Renal cortex interstitium (tissue), 11 donors: Measurements from ENCODE around the gene OR10A4. TPM values are rescaled to one million over a fixed set of nuclear protein-coding genes. Genes with fewer than 3 reads are reported as not detected.
"Not testable (repeated sequence)": the region's sequence is repeated elsewhere in the genome, so short reads cannot be mapped to it uniquely, and the experiment has no call there.

Experiments
- DNase-seq, 11 donors: peaks; one replicate each; pipeline ENCODE4 v3.0.0-alpha.2; 2013; ENCODE audit warnings: low read depth in 9 of 11, low spot score in 4 of 11; ENCODE audit errors: extremely low read depth in 1 of 11
- polyA plus RNA-seq, 3 donors: library from polyadenylated mRNA; unstranded; fragments of 120-200 nt; gene quantifications; one replicate each; pipeline ENCODE4 v1.2.1, GENCODE V29; 2013; ENCODE audit not compliant: insufficient read length in 3 of 3

Gene OR10A4
- polyA plus RNA-seq, 3 donors = not detected

- DNase-seq = no peak
These were observed 13.4 kb downstream of the OR10A4 start for GRCh38 chr11:6889835-6890234.

- DNase-seq = no peak
These were observed 16.0 kb downstream of the OR10A4 start, which contains the start of gene OR2D2 for GRCh38 chr11:6892400-6892799. TSS of gene OR2D2 (minus strand) at chr11:6892500. CDS start at chr11:6892500, 0 bp downstream.

- DNase-seq = no peak
These were observed 17.7 kb downstream of the OR10A4 start for GRCh38 chr11:6894097-6894496.

GRCh38 chr11:6895010-6895409 lies 18.6 kb downstream of the OR10A4 start:
- no peak for DNase-seq

- no peak for DNase-seq
These were observed 22.5 kb downstream of the OR10A4 start for GRCh38 chr11:6898911-6899310.

- no peak for DNase-seq
These were observed 24.0 kb downstream of the OR10A4 start for GRCh38 chr11:6900327-6900999.

GRCh38 chr11:6904804-6905203 lies 28.4 kb downstream of the OR10A4 start:
- DNase-seq = not testable (repeated sequence)

- DNase-seq = no peak
These were observed 35.0 kb downstream of the OR10A4 start for GRCh38 chr11:6911378-6911777.

GRCh38 chr11:6911948-6912347 lies 35.5 kb downstream of the OR10A4 start:
- no peak for DNase-seq

GRCh38 chr11:6919698-6920097 lies 43.3 kb downstream of the OR10A4 start:
- DNase-seq = no peak

- no peak for DNase-seq
These were observed 44.3 kb downstream of the OR10A4 start, which contains the start of gene OR2D3 for GRCh38 chr11:6920702-6921101. TSS of gene OR2D3 (plus strand) at chr11:6921002. CDS start at chr11:6921002, 0 bp downstream.

GRCh38 chr11:6925007-6925577 lies 48.7 kb downstream of the OR10A4 start:
- DNase-seq = no peak

GRCh38 chr11:6925636-6926207 lies 49.3 kb downstream of the OR10A4 start:
- DNase-seq = no peak

- DNase-seq = peak in 9 of 11 donors; percentile 15 to 58 (median 38)
These were observed 50.0 kb downstream of the OR10A4 start, which contains the start of gene ZNF215 for GRCh38 chr11:6926208-6927029. TSS of gene ZNF215 (plus strand) at chr11:6926426. CDS start at chr11:6932273, 5,847 bp downstream.

- no peak for DNase-seq
These were observed 50.7 kb downstream of the OR10A4 start for GRCh38 chr11:6927030-6927617.
